ENCODE measurements around the gene NOTCH2.

Gene NOTCH2

DNA sequence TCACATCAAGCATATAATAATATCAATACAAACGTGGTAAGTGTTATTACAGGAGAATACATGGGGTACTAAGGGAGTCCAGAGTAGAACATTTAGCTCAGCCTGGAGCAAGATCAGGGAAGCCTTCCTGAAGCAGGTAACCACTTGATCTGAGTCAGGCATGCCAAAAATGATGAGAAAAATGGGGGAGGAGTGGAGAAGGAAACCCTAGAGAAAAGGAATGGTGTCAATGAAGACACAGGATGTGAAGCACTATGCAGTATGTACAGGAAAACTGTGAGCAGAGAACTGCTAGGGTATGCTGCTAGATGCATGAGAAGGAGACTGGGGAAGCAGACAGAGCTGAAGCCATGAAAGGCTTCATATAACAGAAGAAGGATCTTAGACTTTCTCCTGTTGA lies 84.7 kb downstream of the NOTCH2 start:
- CTCF ChIA-PET = interaction anchor here (1.9 kb wide), 1 partner anchor 16 kb away, joined by 6 read pairs; no protein-coding TSS in a partner anchor
- peaks cover 3 to 14% of the 10 kb centered on the region in 2 experiments; a peak in 1 of 3 replicates for H3K36me3 ChIP-seq (ENCODE audit: control insufficient read depth in 2 of 2, insufficient read depth in 1 of 2, low read length in 2 of 2)

DNA sequence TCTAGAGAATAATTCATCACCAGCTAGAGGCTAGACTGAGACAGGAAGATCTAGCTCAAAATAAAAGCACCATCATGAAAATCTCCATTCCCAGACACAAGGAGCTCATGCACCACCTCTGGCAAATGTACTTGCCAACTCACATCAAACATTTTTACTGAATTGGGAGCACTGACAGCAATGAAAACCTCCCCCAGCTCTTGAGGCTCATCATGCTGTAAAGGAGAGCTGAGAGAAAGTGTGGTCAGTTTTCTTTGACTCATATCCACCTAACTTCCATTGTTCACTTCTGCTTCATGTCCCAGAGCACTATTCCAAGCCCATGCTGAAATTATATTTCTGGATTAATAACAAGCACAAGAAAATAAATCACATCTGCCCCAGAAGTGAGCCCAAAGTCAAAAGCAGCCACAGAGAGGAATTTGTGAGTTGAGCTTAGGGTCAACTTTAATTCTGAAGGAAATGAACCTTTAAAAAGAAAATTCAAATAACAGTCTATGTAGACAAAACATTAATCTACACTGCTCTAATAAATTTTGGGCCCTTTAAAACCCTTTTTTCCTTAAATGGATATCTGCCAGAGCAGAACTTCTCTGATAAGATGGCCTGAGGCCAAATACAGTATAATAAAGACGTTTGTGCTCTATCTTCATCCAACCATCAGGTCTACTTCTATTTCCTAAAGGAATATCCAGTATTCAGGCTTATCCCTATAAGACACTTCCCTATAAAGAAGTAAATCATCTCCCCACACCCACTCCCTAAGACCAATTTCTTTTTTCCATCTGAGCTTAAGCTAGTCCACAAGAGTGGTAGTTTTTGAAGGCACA lies 87.3 kb downstream of the NOTCH2 start:
- Histone ChIP-seq H3K4me3 (ENCODE audit: low read depth, low read length) (no peak overlapping the region), H3K36me3 (ENCODE audit: control insufficient read depth in 2 of 2, insufficient read depth in 1 of 2, low read length in 2 of 2) (peaks cover 3 to 14% of the 10 kb centered on the region in 2 experiments; a peak in 1 of 3 replicates), H3K9me3 (ENCODE audit: control insufficient read depth, insufficient read depth, low read depth, low read length) (no peaks in the 10 kb centered on the region), H3K4me1 (ENCODE audit: control insufficient read depth, insufficient read depth, low read length) (no peaks in the 10 kb centered on the region), H3K27ac (ENCODE audit: extremely low read depth, low read depth, low read length) (no peak overlapping the region)
- POLR2A ChIA-PET = no interaction called here
- TF ChIP-seq ZNF366 (tag by site-specific recombination; conservative IDR thresholded peaks at IDR 0.05) (no peak), ZNF560 (tag by site-specific recombination; IDR thresholded peaks at IDR 0.05; ENCODE audit: borderline replicate concordance) (no peak), ZNF623 (tag by site-specific recombination; IDR thresholded peaks at IDR 0.05) (no peak)
- TF ChIP-seq, protein P1, sequence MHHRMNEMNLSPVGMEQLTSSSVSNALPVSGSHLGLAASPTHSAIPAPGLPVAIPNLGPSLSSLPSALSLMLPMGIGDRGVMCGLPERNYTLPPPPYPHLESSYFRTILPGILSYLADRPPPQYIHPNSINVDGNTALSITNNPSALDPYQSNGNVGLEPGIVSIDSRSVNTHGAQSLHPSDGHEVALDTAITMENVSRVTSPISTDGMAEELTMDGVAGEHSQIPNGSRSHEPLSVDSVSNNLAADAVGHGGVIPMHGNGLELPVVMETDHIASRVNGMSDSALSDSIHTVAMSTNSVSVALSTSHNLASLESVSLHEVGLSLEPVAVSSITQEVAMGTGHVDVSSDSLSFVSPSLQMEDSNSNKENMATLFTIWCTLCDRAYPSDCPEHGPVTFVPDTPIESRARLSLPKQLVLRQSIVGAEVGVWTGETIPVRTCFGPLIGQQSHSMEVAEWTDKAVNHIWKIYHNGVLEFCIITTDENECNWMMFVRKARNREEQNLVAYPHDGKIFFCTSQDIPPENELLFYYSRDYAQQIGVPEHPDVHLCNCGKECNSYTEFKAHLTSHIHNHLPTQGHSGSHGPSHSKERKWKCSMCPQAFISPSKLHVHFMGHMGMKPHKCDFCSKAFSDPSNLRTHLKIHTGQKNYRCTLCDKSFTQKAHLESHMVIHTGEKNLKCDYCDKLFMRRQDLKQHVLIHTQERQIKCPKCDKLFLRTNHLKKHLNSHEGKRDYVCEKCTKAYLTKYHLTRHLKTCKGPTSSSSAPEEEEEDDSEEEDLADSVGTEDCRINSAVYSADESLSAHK (tag by site-specific recombination; IDR thresholded peaks at IDR 0.05) = peak; percentile 39; the same call in 1 of the 2 replicates
- CTCF ChIA-PET = interaction anchor here (1.0 to 1.3 kb wide), 2 partner anchors 14 to 15 kb away, joined by 3 to 8 read pairs; no protein-coding TSS in a partner anchor

More for the DNA sequence above, 84.7 kb downstream of the NOTCH2 start:
- Histone ChIP-seq H3K4me1 (ENCODE audit: control insufficient read depth, insufficient read depth, low read length) (no peaks in the 10 kb centered on the region), H3K9me3 (ENCODE audit: control insufficient read depth, insufficient read depth, low read depth, low read length) (no peaks in the 10 kb centered on the region), H3K4me3 (ENCODE audit: low read depth, low read length) (no peak overlapping the region), H3K27ac (ENCODE audit: extremely low read depth, low read depth, low read length) (no peak overlapping the region)
- TF ChIP-seq, protein P2, sequence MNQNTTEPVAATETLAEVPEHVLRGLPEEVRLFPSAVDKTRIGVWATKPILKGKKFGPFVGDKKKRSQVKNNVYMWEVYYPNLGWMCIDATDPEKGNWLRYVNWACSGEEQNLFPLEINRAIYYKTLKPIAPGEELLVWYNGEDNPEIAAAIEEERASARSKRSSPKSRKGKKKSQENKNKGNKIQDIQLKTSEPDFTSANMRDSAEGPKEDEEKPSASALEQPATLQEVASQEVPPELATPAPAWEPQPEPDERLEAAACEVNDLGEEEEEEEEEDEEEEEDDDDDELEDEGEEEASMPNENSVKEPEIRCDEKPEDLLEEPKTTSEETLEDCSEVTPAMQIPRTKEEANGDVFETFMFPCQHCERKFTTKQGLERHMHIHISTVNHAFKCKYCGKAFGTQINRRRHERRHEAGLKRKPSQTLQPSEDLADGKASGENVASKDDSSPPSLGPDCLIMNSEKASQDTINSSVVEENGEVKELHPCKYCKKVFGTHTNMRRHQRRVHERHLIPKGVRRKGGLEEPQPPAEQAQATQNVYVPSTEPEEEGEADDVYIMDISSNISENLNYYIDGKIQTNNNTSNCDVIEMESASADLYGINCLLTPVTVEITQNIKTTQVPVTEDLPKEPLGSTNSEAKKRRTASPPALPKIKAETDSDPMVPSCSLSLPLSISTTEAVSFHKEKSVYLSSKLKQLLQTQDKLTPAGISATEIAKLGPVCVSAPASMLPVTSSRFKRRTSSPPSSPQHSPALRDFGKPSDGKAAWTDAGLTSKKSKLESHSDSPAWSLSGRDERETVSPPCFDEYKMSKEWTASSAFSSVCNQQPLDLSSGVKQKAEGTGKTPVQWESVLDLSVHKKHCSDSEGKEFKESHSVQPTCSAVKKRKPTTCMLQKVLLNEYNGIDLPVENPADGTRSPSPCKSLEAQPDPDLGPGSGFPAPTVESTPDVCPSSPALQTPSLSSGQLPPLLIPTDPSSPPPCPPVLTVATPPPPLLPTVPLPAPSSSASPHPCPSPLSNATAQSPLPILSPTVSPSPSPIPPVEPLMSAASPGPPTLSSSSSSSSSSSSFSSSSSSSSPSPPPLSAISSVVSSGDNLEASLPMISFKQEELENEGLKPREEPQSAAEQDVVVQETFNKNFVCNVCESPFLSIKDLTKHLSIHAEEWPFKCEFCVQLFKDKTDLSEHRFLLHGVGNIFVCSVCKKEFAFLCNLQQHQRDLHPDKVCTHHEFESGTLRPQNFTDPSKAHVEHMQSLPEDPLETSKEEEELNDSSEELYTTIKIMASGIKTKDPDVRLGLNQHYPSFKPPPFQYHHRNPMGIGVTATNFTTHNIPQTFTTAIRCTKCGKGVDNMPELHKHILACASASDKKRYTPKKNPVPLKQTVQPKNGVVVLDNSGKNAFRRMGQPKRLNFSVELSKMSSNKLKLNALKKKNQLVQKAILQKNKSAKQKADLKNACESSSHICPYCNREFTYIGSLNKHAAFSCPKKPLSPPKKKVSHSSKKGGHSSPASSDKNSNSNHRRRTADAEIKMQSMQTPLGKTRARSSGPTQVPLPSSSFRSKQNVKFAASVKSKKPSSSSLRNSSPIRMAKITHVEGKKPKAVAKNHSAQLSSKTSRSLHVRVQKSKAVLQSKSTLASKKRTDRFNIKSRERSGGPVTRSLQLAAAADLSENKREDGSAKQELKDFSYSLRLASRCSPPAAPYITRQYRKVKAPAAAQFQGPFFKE (tag by site-specific recombination; IDR thresholded peaks at IDR 0.05; ENCODE audit: borderline replicate concordance) = no peak
- TF ChIP-seq SP2 (tag by site-specific recombination; IDR thresholded peaks at IDR 0.05) (no peak), KLF16 (tag by site-specific recombination; IDR thresholded peaks at IDR 0.05) (no peak)
- POLR2A ChIA-PET = no interaction called here

DNA sequence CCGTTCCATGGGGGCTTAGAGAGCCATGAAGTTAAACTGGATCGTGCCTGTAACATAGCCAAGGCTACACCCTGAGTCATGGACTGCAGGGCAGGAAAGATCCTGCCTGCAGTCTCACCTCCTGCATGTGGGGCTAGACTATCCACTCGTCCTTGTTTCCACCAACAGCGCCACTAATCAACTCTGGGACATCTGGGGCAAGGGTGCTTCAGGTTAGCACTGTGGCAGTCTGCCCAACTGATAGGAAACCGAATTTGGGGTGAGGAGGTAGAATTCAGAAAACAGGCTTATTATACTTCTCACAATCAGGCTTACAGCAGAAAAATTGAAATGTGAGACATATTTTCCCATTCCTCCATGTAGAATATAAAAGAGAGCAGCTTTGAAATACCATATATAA lies 88.0 kb downstream of the NOTCH2 start:
- Histone ChIP-seq H3K4me1 (ENCODE audit: control insufficient read depth, insufficient read depth, low read length) (no peaks in the 10 kb centered on the region), H3K4me3 (ENCODE audit: low read depth, low read length) (no peak overlapping the region), H3K27ac (ENCODE audit: extremely low read depth, low read depth, low read length) (no peak overlapping the region), H3K9me3 (ENCODE audit: control insufficient read depth, insufficient read depth, low read depth, low read length) (no peaks in the 10 kb centered on the region), H3K36me3 (ENCODE audit: control insufficient read depth in 2 of 2, insufficient read depth in 1 of 2, low read length in 2 of 2) (peaks cover 3 to 9% of the 10 kb centered on the region in 2 experiments; a peak in 1 of 3 replicates)
- CTCF ChIA-PET = interaction anchor here (0.7 to 1.3 kb wide), 2 partner anchors 12 to 13 kb away, joined by 3 to 8 read pairs; no protein-coding TSS in a partner anchor
- POLR2A ChIA-PET = interaction anchor here (0.6 kb wide), 1 partner anchor 39 kb away, joined by 4 read pairs; no protein-coding TSS in a partner anchor
- TF ChIP-seq ZNF23 (tag by site-specific recombination; IDR thresholded peaks at IDR 0.05; ENCODE audit: borderline replicate concordance) (no peak), ZNF510 (tag by site-specific recombination; IDR thresholded peaks at IDR 0.05; ENCODE audit: insufficient replicate concordance) (no peak), ZNF214 (tag by site-specific recombination; IDR thresholded peaks at IDR 0.05; ENCODE audit: borderline replicate concordance) (no peak)
- TF ChIP-seq, protein P3, sequence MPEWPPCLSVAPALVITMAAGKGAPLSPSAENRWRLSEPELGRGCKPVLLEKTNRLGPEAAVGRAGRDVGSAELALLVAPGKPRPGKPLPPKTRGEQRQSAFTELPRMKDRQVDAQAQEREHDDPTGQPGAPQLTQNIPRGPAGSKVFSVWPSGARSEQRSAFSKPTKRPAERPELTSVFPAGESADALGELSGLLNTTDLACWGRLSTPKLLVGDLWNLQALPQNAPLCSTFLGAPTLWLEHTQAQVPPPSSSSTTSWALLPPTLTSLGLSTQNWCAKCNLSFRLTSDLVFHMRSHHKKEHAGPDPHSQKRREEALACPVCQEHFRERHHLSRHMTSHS (tag by site-specific recombination; IDR thresholded peaks at IDR 0.05) = no peak
- TF ChIP-seq, protein P4, sequence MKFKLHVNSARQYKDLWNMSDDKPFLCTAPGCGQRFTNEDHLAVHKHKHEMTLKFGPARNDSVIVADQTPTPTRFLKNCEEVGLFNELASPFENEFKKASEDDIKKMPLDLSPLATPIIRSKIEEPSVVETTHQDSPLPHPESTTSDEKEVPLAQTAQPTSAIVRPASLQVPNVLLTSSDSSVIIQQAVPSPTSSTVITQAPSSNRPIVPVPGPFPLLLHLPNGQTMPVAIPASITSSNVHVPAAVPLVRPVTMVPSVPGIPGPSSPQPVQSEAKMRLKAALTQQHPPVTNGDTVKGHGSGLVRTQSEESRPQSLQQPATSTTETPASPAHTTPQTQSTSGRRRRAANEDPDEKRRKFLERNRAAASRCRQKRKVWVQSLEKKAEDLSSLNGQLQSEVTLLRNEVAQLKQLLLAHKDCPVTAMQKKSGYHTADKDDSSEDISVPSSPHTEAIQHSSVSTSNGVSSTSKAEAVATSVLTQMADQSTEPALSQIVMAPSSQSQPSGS (tag by site-specific recombination; IDR thresholded peaks at IDR 0.05; ENCODE audit: low read depth) = no peak
- TF ChIP-seq, protein P5, sequence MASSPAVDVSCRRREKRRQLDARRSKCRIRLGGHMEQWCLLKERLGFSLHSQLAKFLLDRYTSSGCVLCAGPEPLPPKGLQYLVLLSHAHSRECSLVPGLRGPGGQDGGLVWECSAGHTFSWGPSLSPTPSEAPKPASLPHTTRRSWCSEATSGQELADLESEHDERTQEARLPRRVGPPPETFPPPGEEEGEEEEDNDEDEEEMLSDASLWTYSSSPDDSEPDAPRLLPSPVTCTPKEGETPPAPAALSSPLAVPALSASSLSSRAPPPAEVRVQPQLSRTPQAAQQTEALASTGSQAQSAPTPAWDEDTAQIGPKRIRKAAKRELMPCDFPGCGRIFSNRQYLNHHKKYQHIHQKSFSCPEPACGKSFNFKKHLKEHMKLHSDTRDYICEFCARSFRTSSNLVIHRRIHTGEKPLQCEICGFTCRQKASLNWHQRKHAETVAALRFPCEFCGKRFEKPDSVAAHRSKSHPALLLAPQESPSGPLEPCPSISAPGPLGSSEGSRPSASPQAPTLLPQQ (tag by site-specific recombination; IDR thresholded peaks at IDR 0.05) = no peak
